WTC11 (cell line): ENCODE results near the gene LRRC8C. TPM values are rescaled to one million over a fixed set of nuclear protein-coding genes. Genes with fewer than 3 reads are reported as not detected.

ENCODE experiments used
- ATAC-seq: fragments of 200-7000 bp; cut with Tn5 transposase; 2 replicates; pipeline ENCODE4 v1.10.0; 2021; ENCODE audit warnings: mild to moderate bottlenecking, moderate library complexity
- CTCF ChIA-PET: fragments of 300-600 bp; sonication (Branson Sonifier 250); formaldehyde crosslinking; loops from one replicate; lab custom pipeline; 2021; ENCODE audit warnings: antibody characterized with exemption; lab: Charles Lee
- POLR2A ChIA-PET: fragments of 350-600 bp; sonication (Branson Sonifier 250); formaldehyde crosslinking; loops from one replicate; lab custom pipeline; 2021; ENCODE audit warnings: antibody characterized with exemption; lab: Charles Lee
- DNase-seq: peaks from one replicate; pipeline ENCODE4 v3.0.0; 2021; ENCODE audit warnings: low spot score
- H3K27ac Mint-ChIP-seq: 2 replicates; pipeline ENCODE4 v1.8.0; 2021; ENCODE audit warnings: mixed read lengths
- H3K27me3 Mint-ChIP-seq: 2 replicates; pipeline ENCODE4 v1.8.0; 2021; ENCODE audit warnings: low read depth, mild to moderate bottlenecking, moderate library complexity, mixed read lengths
- H3K36me3 Mint-ChIP-seq: 2 replicates; pipeline ENCODE4 v1.8.0; 2021; ENCODE audit warnings: mixed read lengths
- H3K4me1 Mint-ChIP-seq: 2 replicates; pipeline ENCODE4 v1.8.0; 2022; ENCODE audit warnings: mixed read lengths
- H3K4me3 Mint-ChIP-seq: 2 replicates; pipeline ENCODE4 v1.8.0; 2021; ENCODE audit warnings: mild to moderate bottlenecking, moderate library complexity, mixed read lengths
- H3K9me3 Mint-ChIP-seq: 2 replicates; pipeline ENCODE4 v1.8.0; 2021; ENCODE audit warnings: mixed read lengths
- AFF4 ChIP-seq: sonication (generic); formaldehyde crosslinking; IDR thresholded peaks from 2 replicates; pipeline ENCODE4 v1.8.1; 2023; ENCODE audit warnings: mild to moderate bottlenecking, missing genetic modification reagents, borderline replicate concordance
- ARID4B ChIP-seq: sonication (generic); formaldehyde crosslinking; IDR thresholded peaks from 2 replicates; pipeline ENCODE4 v1.8.0; 2023; ENCODE audit warnings: missing genetic modification reagents, mild to moderate bottlenecking, borderline replicate concordance
- CREB1 ChIP-seq: sonication (generic); formaldehyde crosslinking; IDR thresholded peaks from 2 replicates; pipeline ENCODE4 v1.8.0; 2023; ENCODE audit warnings: mild to moderate bottlenecking, missing genetic modification reagents
- CREM ChIP-seq: sonication (generic); formaldehyde crosslinking; IDR thresholded peaks from 2 replicates; pipeline ENCODE4 v1.8.1; 2022; ENCODE audit warnings: mild to moderate bottlenecking, missing genetic modification reagents, moderate library complexity
- E2F1 ChIP-seq: sonication (generic); formaldehyde crosslinking; IDR thresholded peaks from 2 replicates; pipeline ENCODE4 v1.8.0; 2022; ENCODE audit warnings: mild to moderate bottlenecking, missing genetic modification reagents
- EMX1 ChIP-seq: fragments of 250-450 bp; sonication (Bioruptor Pico); IDR thresholded peaks from 2 replicates; pipeline ENCODE4 v1.8.0; 2021; ENCODE audit warnings: mild to moderate bottlenecking
- ESRRA ChIP-seq: sonication (generic); formaldehyde crosslinking; IDR thresholded peaks from 2 replicates; pipeline ENCODE4 v1.8.1; 2022; ENCODE audit warnings: mild to moderate bottlenecking, missing genetic modification reagents, borderline replicate concordance
- FOXJ3 ChIP-seq: sonication (generic); formaldehyde crosslinking; IDR thresholded peaks from 2 replicates; pipeline ENCODE4 v1.9.0; 2021; ENCODE audit warnings: missing genetic modification reagents, mild to moderate bottlenecking, borderline replicate concordance
- GTF2I ChIP-seq: fragments of 250-450 bp; sonication (Bioruptor Pico); conservative IDR thresholded peaks from 2 replicates; pipeline ENCODE4 v1.4.0; 2021; ENCODE audit warnings: mild to moderate bottlenecking
- HMGA2 ChIP-seq: fragments of 250-450 bp; sonication (Bioruptor Pico); IDR thresholded peaks from 2 replicates; pipeline ENCODE4 v1.4.0; 2021; ENCODE audit warnings: mild to moderate bottlenecking, moderate library complexity
- MXD4 ChIP-seq: fragments of 250-450 bp; sonication (Bioruptor Pico); IDR thresholded peaks from 2 replicates; pipeline ENCODE4 v1.8.0; 2021; ENCODE audit warnings: mild to moderate bottlenecking, moderate library complexity, borderline replicate concordance
- TCF7 ChIP-seq: sonication (generic); formaldehyde crosslinking; IDR thresholded peaks from 2 replicates; pipeline ENCODE4 v1.8.0; 2022; ENCODE audit warnings: mild to moderate bottlenecking, low read depth, missing genetic modification reagents, moderate library complexity
- ZNF416 ChIP-seq: fragments of 250-450 bp; sonication (Bioruptor Pico); IDR thresholded peaks from 2 replicates; pipeline ENCODE4 v1.9.0; 2021; ENCODE audit warnings: mild to moderate bottlenecking, inconsistent platforms
- ZNF423 ChIP-seq: fragments of 250-450 bp; sonication (Bioruptor Pico); IDR thresholded peaks from 2 replicates; pipeline ENCODE4 v2.1.2; 2022; ENCODE audit warnings: mild to moderate bottlenecking, moderate library complexity
- total RNA-seq: library from RNA; stranded (reverse); gene quantifications from 3 replicates; pipeline ENCODE4 v1.2.3, GENCODE V29; 2021
- TF ChIP-seq, protein P1 (sequence below): sonication (generic); formaldehyde crosslinking; IDR thresholded peaks from 2 replicates; pipeline ENCODE4 v1.8.1; 2022; ENCODE audit warnings: low read depth, mild to moderate bottlenecking, moderate library complexity, missing genetic modification reagents, borderline replicate concordance
- TF ChIP-seq, protein P2 (sequence below): sonication (generic); formaldehyde crosslinking; conservative IDR thresholded peaks from 2 replicates; pipeline ENCODE4 v1.8.1; 2022; ENCODE audit warnings: mild to moderate bottlenecking, missing genetic modification reagents

LRRC8C gene
- total RNA-seq, 1 experiment from 2014 or later: 1.8 TPM

GRCh38 chr1:89689234-89689633, 56.3 kb downstream of the LRRC8C start:
- CTCF ChIA-PET: no interaction called here
- Mint-ChIP-seq H3K4me1 (peaks cover 11% of the 10 kb centered on the region), H3K4me3 (no peak overlapping the region), H3K27ac (no peak overlapping the region), H3K36me3 (no peaks in the 10 kb centered on the region), H3K9me3 (no peaks in the 10 kb centered on the region)
- ATAC-seq: no peak
- TF ChIP-seq AFF4 (CRISPR knock-in tag) (no peak), ARID4B (CRISPR knock-in tag) (no peak)
- TF ChIP-seq, all 79 proteins: peak for 0
- POLR2A ChIA-PET: no interaction called here
- H3K27me3 Mint-ChIP-seq: no peaks in the 10 kb centered on the region
- no peak for DNase-seq

GRCh38 chr1:89690595-89690994, 57.7 kb downstream of the LRRC8C start:
- H3K27me3 Mint-ChIP-seq: no peaks in the 10 kb centered on the region
- CTCF ChIA-PET: no interaction called here
- H3K9me3 Mint-ChIP-seq: no peaks in the 10 kb centered on the region
- peak overlapping the region; percentile 35; the same call in 1 of the 2 replicates for H3K27ac Mint-ChIP-seq
- H3K4me1 Mint-ChIP-seq: peaks cover 11% of the 10 kb centered on the region
- TF ChIP-seq ZNF423 (no peak), CREM (no peak), E2F1 (no peak), EMX1 (CRISPR knock-in tag) (no peak), MXD4 (CRISPR knock-in tag) (no peak), HMGA2 (CRISPR knock-in tag) (no peak), FOXJ3 (CRISPR knock-in tag) (no peak), ZNF416 (no peak), ESRRA (CRISPR knock-in tag) (no peak), GTF2I (CRISPR knock-in tag) (no peak), CREB1 (CRISPR knock-in tag) (no peak), TCF7 (CRISPR knock-in tag) (no peak)
- TF ChIP-seq, protein P1, sequence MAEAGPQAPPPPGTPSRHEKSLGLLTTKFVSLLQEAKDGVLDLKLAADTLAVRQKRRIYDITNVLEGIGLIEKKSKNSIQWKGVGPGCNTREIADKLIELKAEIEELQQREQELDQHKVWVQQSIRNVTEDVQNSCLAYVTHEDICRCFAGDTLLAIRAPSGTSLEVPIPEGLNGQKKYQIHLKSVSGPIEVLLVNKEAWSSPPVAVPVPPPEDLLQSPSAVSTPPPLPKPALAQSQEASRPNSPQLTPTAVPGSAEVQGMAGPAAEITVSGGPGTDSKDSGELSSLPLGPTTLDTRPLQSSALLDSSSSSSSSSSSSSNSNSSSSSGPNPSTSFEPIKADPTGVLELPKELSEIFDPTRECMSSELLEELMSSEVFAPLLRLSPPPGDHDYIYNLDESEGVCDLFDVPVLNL (CRISPR knock-in tag): no peak
- TF ChIP-seq, protein P2, sequence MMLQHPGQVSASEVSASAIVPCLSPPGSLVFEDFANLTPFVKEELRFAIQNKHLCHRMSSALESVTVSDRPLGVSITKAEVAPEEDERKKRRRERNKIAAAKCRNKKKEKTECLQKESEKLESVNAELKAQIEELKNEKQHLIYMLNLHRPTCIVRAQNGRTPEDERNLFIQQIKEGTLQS (CRISPR knock-in tag): no peak
- TF ChIP-seq, all 79 proteins: peak for 0
- POLR2A ChIA-PET: no interaction called here
- ATAC-seq (peak; percentile 59), DNase-seq (no peak)
- H3K4me3 Mint-ChIP-seq: no peak overlapping the region
- H3K36me3 Mint-ChIP-seq: no peaks in the 10 kb centered on the region
